Loucy (cell line): Measurements from ENCODE around the gene SERGEF.

Source experiments
- H2AFZ ChIP-seq: fragments of 200-600 bp; sonication (generic); 2 replicates; pipeline ENCODE4 v1.6.0; 2016; ENCODE audit warnings: antibody characterized with exemption, mild to moderate bottlenecking, low read length, moderate library complexity
- H3F3A ChIP-seq: fragments of 200-600 bp; 2 replicates; pipeline ENCODE4 v1.6.0; 2016; ENCODE audit warnings: antibody characterized with exemption, low read depth, mild to moderate bottlenecking
- H3K27me3 ChIP-seq: fragments of 200-600 bp; sonication (generic); 2 replicates; pipeline ENCODE4 v1.6.1; 2014; ENCODE audit warnings: low read length, mild to moderate bottlenecking; ENCODE audit not compliant: insufficient read depth, poor library complexity, severe bottlenecking
- H3K36me3 ChIP-seq: fragments of 200-600 bp; sonication (generic); 2 replicates; pipeline ENCODE4 v1.6.1; 2016; ENCODE audit warnings: low read length; ENCODE audit not compliant: insufficient read depth
- H3K4me1 ChIP-seq: fragments of 200-600 bp; sonication (generic); 2 replicates; pipeline ENCODE4 v1.5.1; 2014; ENCODE audit warnings: low read length, mild to moderate bottlenecking; ENCODE audit not compliant: insufficient read depth, poor library complexity, severe bottlenecking
- H3K4me2 ChIP-seq: fragments of 200-600 bp; sonication (generic); 2 replicates; pipeline ENCODE4 v1.6.0; 2014; ENCODE audit warnings: antibody characterized with exemption, low read length, low read depth, mild to moderate bottlenecking; ENCODE audit not compliant: poor library complexity, severe bottlenecking
- H3K4me3 ChIP-seq: fragments of 200-600 bp; sonication (generic); 2 replicates; pipeline ENCODE4 v1.5.1; 2014; ENCODE audit warnings: low read length, mild to moderate bottlenecking, mixed read lengths; ENCODE audit not compliant: poor library complexity, severe bottlenecking
- H3K79me2 ChIP-seq: fragments of 200-600 bp; sonication (generic); 2 replicates; pipeline ENCODE4 v1.6.1; 2014; ENCODE audit warnings: low read length; ENCODE audit not compliant: insufficient read depth
- H3K9ac ChIP-seq: fragments of 200-600 bp; sonication (generic); 2 replicates; pipeline ENCODE4 v1.6.0; 2014; ENCODE audit warnings: mild to moderate bottlenecking, low read depth, low read length, moderate library complexity; ENCODE audit not compliant: poor library complexity, severe bottlenecking
- H3K9me2 ChIP-seq: fragments of 200-600 bp; sonication (generic); replicated peaks from 2 replicates; pipeline ENCODE4 v1.6.1; 2016; ENCODE audit warnings: low read depth, low read length, mixed read lengths
- H3K9me3 ChIP-seq: fragments of 200-600 bp; sonication (generic); 2 replicates; pipeline ENCODE4 v1.6.1; 2014; ENCODE audit warnings: mild to moderate bottlenecking, antibody characterized with exemption, low read length, low read depth; ENCODE audit not compliant: insufficient read depth
- H4K20me1 ChIP-seq: fragments of 200-600 bp; sonication (generic); 2 replicates; pipeline ENCODE4 v1.6.0; 2014; ENCODE audit warnings: antibody characterized with exemption, low read length, mild to moderate bottlenecking; ENCODE audit not compliant: insufficient read depth, poor library complexity, severe bottlenecking
- EZH2phosphoT487 ChIP-seq: fragments of 200-600 bp; IDR thresholded peaks from 2 replicates; pipeline ENCODE4 v1.6.1; 2018; ENCODE audit warnings: antibody characterized with exemption, mild to moderate bottlenecking, moderate library complexity, borderline replicate concordance
- TF ChIP-seq, protein P1 (sequence below): fragments of 200-600 bp; sonication (generic); conservative IDR thresholded peaks from 2 replicates; pipeline ENCODE4 v1.5.1; 2014; ENCODE audit warnings: mild to moderate bottlenecking, antibody characterized with exemption, low read length

The SERGEF gene

DNA sequence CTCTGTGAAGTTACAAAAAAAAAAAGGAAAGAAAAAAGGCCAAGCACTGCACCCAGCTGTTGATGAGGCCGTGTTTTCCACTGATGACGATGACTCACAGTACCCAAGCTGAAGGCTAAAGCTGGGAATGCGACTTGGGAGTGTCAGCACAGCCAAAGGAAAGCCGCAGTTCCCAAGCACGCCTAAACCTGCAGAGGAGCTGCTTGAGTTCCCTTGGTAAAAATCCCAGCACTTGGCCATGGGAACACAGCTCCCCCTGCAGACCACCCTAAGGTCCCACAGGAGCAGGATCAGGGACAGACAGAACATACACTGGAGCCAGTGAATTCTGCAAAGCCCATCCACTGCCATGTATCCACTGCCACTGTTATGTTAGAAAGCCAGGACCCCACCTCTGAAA lies 39.9 kb downstream of the SERGEF start:
- Histone ChIP-seq H4K20me1 (no peaks in the 10 kb centered on the region), H3K36me3 (peaks cover 16% of the 10 kb centered on the region), H3F3A (no peaks in the 10 kb centered on the region), H3K4me3 (no peak overlapping the region), H3K9me3 (no peaks in the 10 kb centered on the region; the same call in 1 of the 2 replicates), H3K9ac (no peak overlapping the region), H3K4me1 (no peaks in the 10 kb centered on the region), H3K79me2 (no peaks in the 10 kb centered on the region), H3K27me3 (no peaks in the 10 kb centered on the region), H3K9me2 (no peaks in the 10 kb centered on the region), H3K4me2 (no peak overlapping the region), H2AFZ (no peak overlapping the region)
- no peak for TF ChIP-seq EZH2phosphoT487
- TF ChIP-seq, protein P1, sequence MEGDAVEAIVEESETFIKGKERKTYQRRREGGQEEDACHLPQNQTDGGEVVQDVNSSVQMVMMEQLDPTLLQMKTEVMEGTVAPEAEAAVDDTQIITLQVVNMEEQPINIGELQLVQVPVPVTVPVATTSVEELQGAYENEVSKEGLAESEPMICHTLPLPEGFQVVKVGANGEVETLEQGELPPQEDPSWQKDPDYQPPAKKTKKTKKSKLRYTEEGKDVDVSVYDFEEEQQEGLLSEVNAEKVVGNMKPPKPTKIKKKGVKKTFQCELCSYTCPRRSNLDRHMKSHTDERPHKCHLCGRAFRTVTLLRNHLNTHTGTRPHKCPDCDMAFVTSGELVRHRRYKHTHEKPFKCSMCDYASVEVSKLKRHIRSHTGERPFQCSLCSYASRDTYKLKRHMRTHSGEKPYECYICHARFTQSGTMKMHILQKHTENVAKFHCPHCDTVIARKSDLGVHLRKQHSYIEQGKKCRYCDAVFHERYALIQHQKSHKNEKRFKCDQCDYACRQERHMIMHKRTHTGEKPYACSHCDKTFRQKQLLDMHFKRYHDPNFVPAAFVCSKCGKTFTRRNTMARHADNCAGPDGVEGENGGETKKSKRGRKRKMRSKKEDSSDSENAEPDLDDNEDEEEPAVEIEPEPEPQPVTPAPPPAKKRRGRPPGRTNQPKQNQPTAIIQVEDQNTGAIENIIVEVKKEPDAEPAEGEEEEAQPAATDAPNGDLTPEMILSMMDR, result peak; percentile 72

DNA sequence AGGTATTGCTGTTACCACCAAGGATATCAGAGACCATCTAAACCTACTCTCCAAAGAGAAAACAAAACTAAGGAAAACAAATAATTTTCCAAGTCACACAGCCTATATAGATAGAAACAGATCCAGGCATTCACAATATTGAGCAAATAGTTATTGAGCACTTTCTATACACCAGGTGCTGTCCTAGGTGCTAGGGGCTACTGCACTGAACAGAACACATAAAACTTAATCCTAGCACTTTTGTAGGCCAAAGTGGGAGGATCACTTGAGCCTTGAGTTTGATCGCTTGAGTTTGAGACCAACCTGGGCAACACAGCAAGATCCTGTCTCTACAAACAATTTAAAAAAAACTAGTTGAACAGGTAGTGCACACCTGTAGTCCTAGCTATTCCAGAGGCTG lies 44.6 kb downstream of the SERGEF start:
- no peak overlapping the region for H3K4me3 ChIP-seq
- TF ChIP-seq, protein P1, result no peak
- TF ChIP-seq EZH2phosphoT487, result no peak
- no peaks in the 10 kb centered on the region; the same call in 1 of the 2 replicates for H3K9me3 ChIP-seq
- H4K20me1 ChIP-seq, result no peaks in the 10 kb centered on the region
- H2AFZ ChIP-seq, result no peak overlapping the region
- no peak overlapping the region for H3K4me2 ChIP-seq
- no peak overlapping the region for H3K9ac ChIP-seq
- no peaks in the 10 kb centered on the region for H3F3A ChIP-seq
- H3K36me3 ChIP-seq, result peaks cover 22% of the 10 kb centered on the region
- no peaks in the 10 kb centered on the region for H3K9me2 ChIP-seq
- no peaks in the 10 kb centered on the region for H3K79me2 ChIP-seq
- no peaks in the 10 kb centered on the region for H3K27me3 ChIP-seq
- no peaks in the 10 kb centered on the region for H3K4me1 ChIP-seq

DNA sequence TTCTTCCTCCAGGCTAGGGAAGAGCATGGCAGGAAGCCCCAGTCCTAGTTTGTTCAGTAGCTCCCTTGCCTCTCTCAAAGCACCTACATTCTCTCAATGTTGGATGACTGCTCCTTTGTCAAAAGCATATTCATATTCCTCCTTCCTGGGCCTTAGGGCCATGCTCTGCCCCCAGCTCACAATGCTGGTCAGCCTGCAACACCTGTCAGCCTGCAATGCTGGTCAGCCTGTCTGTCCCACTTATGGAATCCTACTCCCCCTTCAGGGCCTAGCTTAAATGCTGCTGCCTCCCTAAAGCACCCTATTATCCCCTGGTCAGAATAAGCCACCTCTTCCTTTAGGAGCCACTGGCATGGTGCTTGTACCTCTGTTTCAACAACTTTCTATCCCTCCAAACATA lies 45.2 kb downstream of the SERGEF start:
- no peak overlapping the region for H3K9ac ChIP-seq
- no peak overlapping the region for H3K4me3 ChIP-seq
- no peaks in the 10 kb centered on the region for H3F3A ChIP-seq
- H2AFZ ChIP-seq, result no peak overlapping the region
- H3K4me1 ChIP-seq, result no peaks in the 10 kb centered on the region
- H3K79me2 ChIP-seq, result no peaks in the 10 kb centered on the region
- H3K9me3 ChIP-seq, result no peaks in the 10 kb centered on the region; the same call in 1 of the 2 replicates
- H3K27me3 ChIP-seq, result no peaks in the 10 kb centered on the region
- no peak overlapping the region for H3K4me2 ChIP-seq
- no peak for TF ChIP-seq EZH2phosphoT487
- TF ChIP-seq, protein P1, result no peak
- H3K9me2 ChIP-seq, result no peaks in the 10 kb centered on the region
- H3K36me3 ChIP-seq, result peaks cover 22% of the 10 kb centered on the region
- H4K20me1 ChIP-seq, result no peaks in the 10 kb centered on the region
